NCI-H2171 treated with DMSO at 0.1 percent for 48 hours (cell line): Measurements from ENCODE around the gene WDR5.
A peak's percentile ranks its signal among the peaks of the same experiment; 100 is the strongest.
"Not testable (repeated sequence)": the region's sequence is repeated elsewhere in the genome, so short reads cannot be mapped to it uniquely, and the experiment has no call there.

Experiments
- DNase-seq: peaks from one replicate; lab custom pipeline; 2025; lab: John Stamatoyannopoulos, UW

The WDR5 gene

GRCh38 chr9:134135343-134136117 is at the start of gene WDR5:
Gene WDR5 (plus strand): TSS chr9:134136082. CDS start chr9:134139878, 3,796 bp downstream.
- DNase-seq: peak; percentile 88

- DNase-seq: no peak
These were observed 47.7 kb upstream of the WDR5 start for GRCh38 chr9:134088063-134088725.

- DNase-seq: no peak
These were observed 45.9 kb upstream of the WDR5 start for GRCh38 chr9:134089972-134090371.

- DNase-seq: peak; percentile 81
These were observed 36.6 kb upstream of the WDR5 start for GRCh38 chr9:134099123-134099761.

- DNase-seq: no peak
These were observed 35.8 kb upstream of the WDR5 start for GRCh38 chr9:134100040-134100439.

- DNase-seq: not testable (repeated sequence)
These were observed 34.7 kb upstream of the WDR5 start for GRCh38 chr9:134101133-134101532.

- DNase-seq: no peak
These were observed 34.2 kb upstream of the WDR5 start for GRCh38 chr9:134101623-134102149.

GRCh38 chr9:134103391-134103998 is 32.4 kb upstream of the WDR5 start:
- DNase-seq: no peak

GRCh38 chr9:134111064-134111463 is 24.8 kb upstream of the WDR5 start:
- no peak for DNase-seq

- DNase-seq: no peak
These were observed 23.3 kb upstream of the WDR5 start for GRCh38 chr9:134112561-134112960.

- DNase-seq: not testable (repeated sequence)
These were observed 16.9 kb upstream of the WDR5 start for GRCh38 chr9:134118972-134119371.

- DNase-seq: no peak
These were observed 12.1 kb upstream of the WDR5 start for GRCh38 chr9:134123764-134124128.

- DNase-seq: no peak
These were observed 10.3 kb upstream of the WDR5 start for GRCh38 chr9:134125413-134126095.

GRCh38 chr9:134126373-134126772 is 9.5 kb upstream of the WDR5 start:
- no peak for DNase-seq

GRCh38 chr9:134127065-134127580 is 8.8 kb upstream of the WDR5 start:
- no peak for DNase-seq

- DNase-seq: no peak
These were observed 8.3 kb upstream of the WDR5 start for GRCh38 chr9:134127616-134128015.

- DNase-seq: peak; percentile 11
These were observed 6.9 kb upstream of the WDR5 start for GRCh38 chr9:134128727-134129679.

- no peak for DNase-seq
These were observed 5.1 kb upstream of the WDR5 start for GRCh38 chr9:134130503-134131375.

GRCh38 chr9:134131471-134132207 is 4.2 kb upstream of the WDR5 start:
- DNase-seq: no peak
